ENCODE measurements around the gene TGFBR2.

The TGFBR2 gene

GRCh38 chr3:30685267-30685667 is 78.9 kb downstream of the TGFBR2 start:
- Mint-ChIP-seq H3K4me1 (peaks cover 45% of the 10 kb centered on the region), H3K4me3 (no peak overlapping the region), H3K9me3 (no peaks in the 10 kb centered on the region), H3K36me3 (ENCODE audit: low read depth) (peaks cover 26% of the 10 kb centered on the region), H3K27me3 (ENCODE audit: low read depth, poor library complexity) (no peaks in the 10 kb centered on the region), H3K27ac (no peak overlapping the region)
- no peak for DNase-seq
- TF ChIP-seq CTCF (IDR thresholded peaks at IDR 0.05): no peak

- Mint-ChIP-seq H3K4me1 (peaks cover 45% of the 10 kb centered on the region), H3K36me3 (ENCODE audit: low read depth) (peaks cover 33% of the 10 kb centered on the region), H3K27me3 (ENCODE audit: low read depth, poor library complexity) (no peaks in the 10 kb centered on the region), H3K9me3 (no peaks in the 10 kb centered on the region), H3K4me3 (no peak overlapping the region), H3K27ac (no peak overlapping the region)
- no peak for TF ChIP-seq CTCF (IDR thresholded peaks at IDR 0.05)
- no peak for DNase-seq
These were observed 79.8 kb downstream of the TGFBR2 start for GRCh38 chr3:30686176-30686575.

GRCh38 chr3:30686799-30687198 is 80.4 kb downstream of the TGFBR2 start:
- peaks cover 42% of the 10 kb centered on the region for H3K4me1 Mint-ChIP-seq
- no peaks in the 10 kb centered on the region for H3K27me3 Mint-ChIP-seq (ENCODE audit: low read depth, poor library complexity)

GRCh38 chr3:30687930-30688570 is 81.6 kb downstream of the TGFBR2 start:
- peaks cover 37% of the 10 kb centered on the region for H3K36me3 Mint-ChIP-seq (ENCODE audit: low read depth)
- peaks cover 39% of the 10 kb centered on the region for H3K4me1 Mint-ChIP-seq
- TF ChIP-seq CTCF (IDR thresholded peaks at IDR 0.05): no peak
- no peak overlapping the region for H3K27ac Mint-ChIP-seq
- H3K4me3 Mint-ChIP-seq: no peak overlapping the region
- no peaks in the 10 kb centered on the region for H3K27me3 Mint-ChIP-seq (ENCODE audit: low read depth, poor library complexity)
- DNase-seq: no peak
- H3K9me3 Mint-ChIP-seq: no peaks in the 10 kb centered on the region

More at GRCh38 chr3:30686799-30687198, 80.4 kb downstream of the TGFBR2 start:
- no peak overlapping the region for H3K27ac Mint-ChIP-seq
- H3K4me3 Mint-ChIP-seq: no peak overlapping the region
- peaks cover 33% of the 10 kb centered on the region for H3K36me3 Mint-ChIP-seq (ENCODE audit: low read depth)
- DNase-seq: no peak
- no peaks in the 10 kb centered on the region for H3K9me3 Mint-ChIP-seq
- no peak for TF ChIP-seq CTCF (IDR thresholded peaks at IDR 0.05)

- peaks cover 36% of the 10 kb centered on the region for H3K4me1 Mint-ChIP-seq
These were observed 82.6 kb downstream of the TGFBR2 start for GRCh38 chr3:30688776-30689641.

More at GRCh38 chr3:30688776-30689641, 82.6 kb downstream of the TGFBR2 start:
- H3K9me3 Mint-ChIP-seq: no peaks in the 10 kb centered on the region
- no peak for TF ChIP-seq CTCF (IDR thresholded peaks at IDR 0.05)
- no peaks in the 10 kb centered on the region for H3K27me3 Mint-ChIP-seq (ENCODE audit: low read depth, poor library complexity)
- H3K27ac Mint-ChIP-seq: peak overlapping the region; percentile 95
- no peak overlapping the region for H3K4me3 Mint-ChIP-seq
- peaks cover 34% of the 10 kb centered on the region for H3K36me3 Mint-ChIP-seq (ENCODE audit: low read depth)
- no peak for DNase-seq

Data from nephron progenitor cell (in vitro differentiated cells).